Smooth muscle cell (in vitro differentiated cells): ENCODE results near the gene SH3GLB1. TPM values are rescaled to one million over a fixed set of nuclear protein-coding genes. Genes with fewer than 3 reads are reported as not detected.

Experiments
- DNase-seq: peaks from one replicate; lab custom pipeline; 2025; ENCODE audit not compliant: unreplicated experiment; lab: John Stamatoyannopoulos, UW
- H2AFZ ChIP-seq: fragments of 200-600 bp; sonication (generic); 2 replicates; pipeline ENCODE4 v1.6.0; 2016; ENCODE audit warnings: antibody characterized with exemption, low read depth, mild to moderate bottlenecking
- H3F3A ChIP-seq: fragments of 200-600 bp; sonication (generic); 2 replicates; pipeline ENCODE4 v1.6.0; 2017; ENCODE audit warnings: antibody characterized with exemption, low read depth
- H3K27ac ChIP-seq: fragments of 200-600 bp; sonication (generic); 2 replicates; pipeline ENCODE4 v1.5.1; 2016; ENCODE audit warnings: low read depth, mild to moderate bottlenecking
- H3K27me3 ChIP-seq: fragments of 200-600 bp; sonication (generic); 2 replicates; pipeline ENCODE4 v1.6.1; 2016; ENCODE audit warnings: low read depth, mild to moderate bottlenecking
- H3K36me3 ChIP-seq: fragments of 200-600 bp; sonication (generic); 2 replicates; pipeline ENCODE4 v1.5.1; 2016; ENCODE audit warnings: low read depth
- H3K4me1 ChIP-seq: fragments of 200-600 bp; sonication (generic); 2 replicates; pipeline ENCODE4 v1.5.1; 2016; ENCODE audit warnings: low read depth
- H3K4me2 ChIP-seq: fragments of 200-600 bp; sonication (generic); 2 replicates; pipeline ENCODE4 v1.6.0; 2016; ENCODE audit warnings: mild to moderate bottlenecking
- H3K4me3 ChIP-seq: fragments of 200-600 bp; sonication (generic); 2 replicates; pipeline ENCODE4 v1.5.1; 2016; ENCODE audit warnings: mild to moderate bottlenecking
- H3K79me2 ChIP-seq: fragments of 200-600 bp; sonication (generic); 2 replicates; pipeline ENCODE4 v1.6.0; 2016; ENCODE audit warnings: low read depth, mild to moderate bottlenecking
- H3K9ac ChIP-seq: fragments of 200-600 bp; sonication (generic); 2 replicates; pipeline ENCODE4 v1.6.0; 2016; ENCODE audit warnings: low read depth
- H3K9me3 ChIP-seq: fragments of 200-600 bp; sonication (generic); replicated peaks from 2 replicates; pipeline ENCODE4 v1.5.1; 2016; ENCODE audit warnings: low read depth
- H4K20me1 ChIP-seq: fragments of 200-600 bp; sonication (generic); 2 replicates; pipeline ENCODE4 v1.6.0; 2016; ENCODE audit warnings: low read depth
- WGBS: methylation state at CpG from one replicate; pipeline ENCODE4 v1.1.7; 2016; ENCODE audit warnings: low lambda C conversion rate; 5-methylcytosine and 5-hydroxymethylcytosine counted together
- polyA plus RNA-seq: library from polyadenylated mRNA; unstranded; fragments of >200 nt; fragmentation: Nextera tagmentation; extraction: Ambion mirVana; gene quantifications from 2 replicates; pipeline ENCODE4 v1.2.1, GENCODE V29; 2016
- total RNA-seq: library from RNA; depleted of rRNA; stranded (reverse); fragments of >200 nt; gene quantifications from 2 replicates; pipeline ENCODE4 v1.2.3, GENCODE V29; 2014
- TF ChIP-seq, protein P1 (sequence below): fragments of 200-600 bp; sonication (generic); IDR thresholded peaks from 2 replicates; pipeline ENCODE4 v1.5.1; 2017; ENCODE audit warnings: borderline replicate concordance, mild to moderate bottlenecking, antibody characterized with exemption; ENCODE audit not compliant: insufficient read depth, poor library complexity, severe bottlenecking

The SH3GLB1 gene
- total and polyA plus RNA-seq, 2 experiments from 2014 or later = 69.0 to 86.8 TPM

DNA sequence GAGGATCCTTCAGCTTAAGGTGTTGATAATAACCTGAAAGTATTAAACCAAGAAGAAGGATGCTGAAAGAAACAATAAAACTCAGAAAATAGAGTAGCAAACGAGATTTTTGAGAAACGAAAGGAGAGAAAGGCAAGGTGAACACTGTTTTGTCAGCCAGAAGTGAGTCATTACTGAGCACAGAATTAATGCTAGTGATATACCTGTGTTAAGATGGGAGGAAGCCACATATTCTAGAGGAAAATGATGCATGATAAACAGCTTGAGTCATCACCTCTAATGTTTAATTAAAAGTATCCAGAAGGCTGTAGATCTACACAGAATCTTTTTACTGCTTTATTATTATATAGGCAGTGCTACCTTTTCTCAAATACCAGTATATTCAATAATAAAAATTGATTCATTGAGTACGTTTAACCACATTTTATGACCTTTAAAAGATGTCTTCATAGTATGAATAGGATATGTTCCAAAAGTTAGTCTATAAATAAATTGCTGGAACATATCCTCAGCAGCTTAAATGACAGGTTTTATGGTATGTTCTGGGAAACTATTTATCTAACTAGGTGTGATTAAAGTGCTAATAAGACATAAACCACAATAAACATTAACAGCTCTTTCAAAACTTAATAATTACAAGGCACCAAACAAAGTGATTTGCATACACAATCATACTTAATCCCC lies 10.3 kb downstream of the SH3GLB1 start:
- no peaks in the 10 kb centered on the region for H3K27me3 ChIP-seq
- H3K4me1 ChIP-seq = peaks cover 24% of the 10 kb centered on the region
- TF ChIP-seq, protein P1, sequence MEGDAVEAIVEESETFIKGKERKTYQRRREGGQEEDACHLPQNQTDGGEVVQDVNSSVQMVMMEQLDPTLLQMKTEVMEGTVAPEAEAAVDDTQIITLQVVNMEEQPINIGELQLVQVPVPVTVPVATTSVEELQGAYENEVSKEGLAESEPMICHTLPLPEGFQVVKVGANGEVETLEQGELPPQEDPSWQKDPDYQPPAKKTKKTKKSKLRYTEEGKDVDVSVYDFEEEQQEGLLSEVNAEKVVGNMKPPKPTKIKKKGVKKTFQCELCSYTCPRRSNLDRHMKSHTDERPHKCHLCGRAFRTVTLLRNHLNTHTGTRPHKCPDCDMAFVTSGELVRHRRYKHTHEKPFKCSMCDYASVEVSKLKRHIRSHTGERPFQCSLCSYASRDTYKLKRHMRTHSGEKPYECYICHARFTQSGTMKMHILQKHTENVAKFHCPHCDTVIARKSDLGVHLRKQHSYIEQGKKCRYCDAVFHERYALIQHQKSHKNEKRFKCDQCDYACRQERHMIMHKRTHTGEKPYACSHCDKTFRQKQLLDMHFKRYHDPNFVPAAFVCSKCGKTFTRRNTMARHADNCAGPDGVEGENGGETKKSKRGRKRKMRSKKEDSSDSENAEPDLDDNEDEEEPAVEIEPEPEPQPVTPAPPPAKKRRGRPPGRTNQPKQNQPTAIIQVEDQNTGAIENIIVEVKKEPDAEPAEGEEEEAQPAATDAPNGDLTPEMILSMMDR = no peak
- no peak for DNase-seq
- no peak overlapping the region for H2AFZ ChIP-seq
- WGBS = 79% methylated on average over 3 of the region's 3 CpGs
- H3K4me3 ChIP-seq = no peak overlapping the region
- peaks cover 99% of the 10 kb centered on the region for H3K79me2 ChIP-seq
- peak overlapping the region; percentile 58 for H3K27ac ChIP-seq
- no peak overlapping the region for H3K9ac ChIP-seq
- H3F3A ChIP-seq = no peaks in the 10 kb centered on the region
- peaks cover 19% of the 10 kb centered on the region for H3K36me3 ChIP-seq
- H3K4me2 ChIP-seq = peak overlapping the region; percentile 46
- no peaks in the 10 kb centered on the region for H3K9me3 ChIP-seq
- H4K20me1 ChIP-seq = peaks cover 100% of the 10 kb centered on the region

DNA sequence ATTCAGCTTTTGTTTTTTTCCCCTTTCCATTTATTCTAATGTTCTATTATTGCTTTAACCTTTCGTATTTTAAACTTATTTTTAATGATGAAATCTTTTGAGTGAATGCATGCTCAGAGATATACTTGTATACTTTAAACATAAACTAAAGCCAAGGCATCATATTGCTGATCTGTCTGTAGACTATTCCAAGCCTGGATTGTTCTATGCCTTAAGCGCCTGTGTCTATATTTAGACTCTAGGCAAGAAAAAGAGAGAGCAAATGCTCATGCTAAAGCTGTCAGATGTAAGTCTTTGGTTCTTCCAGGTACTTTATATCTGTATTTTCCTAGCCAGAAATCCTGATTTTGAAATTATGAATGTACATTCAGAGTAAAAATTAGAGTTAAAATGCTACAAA lies 14.4 kb downstream of the SH3GLB1 start:
- Histone ChIP-seq H2AFZ (no peak overlapping the region), H3K4me1 (peaks cover 3% of the 10 kb centered on the region), H3K27me3 (no peaks in the 10 kb centered on the region), H3K9me3 (no peaks in the 10 kb centered on the region), H3K4me2 (no peak overlapping the region), H3K79me2 (peaks cover 89% of the 10 kb centered on the region), H3K36me3 (peaks cover 31% of the 10 kb centered on the region), H3K9ac (no peak overlapping the region), H4K20me1 (peaks cover 100% of the 10 kb centered on the region), H3K27ac (no peak overlapping the region), H3F3A (no peaks in the 10 kb centered on the region), H3K4me3 (no peak overlapping the region)
- 94% methylated on average over 2 of the region's 2 CpGs for WGBS
- DNase-seq = no peak
- TF ChIP-seq, protein P1 = no peak

DNA sequence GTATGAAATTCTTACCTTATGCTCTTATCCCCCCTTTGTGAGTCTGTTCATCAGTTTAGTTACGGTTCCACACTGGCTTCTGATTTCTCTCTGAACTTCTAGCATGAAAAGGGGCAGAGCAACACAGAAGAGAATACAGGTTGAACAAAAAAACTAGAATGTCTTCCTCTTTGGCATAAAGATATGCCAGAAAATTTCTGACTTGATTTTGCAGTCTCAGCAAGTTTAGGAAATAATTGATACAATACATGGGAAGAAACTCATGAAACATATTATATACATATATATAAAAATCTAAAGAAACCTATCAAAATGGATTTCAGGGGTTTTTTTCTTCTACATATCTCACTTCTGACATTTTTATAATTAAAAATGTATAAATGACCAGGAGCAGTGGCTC lies 27.0 kb downstream of the SH3GLB1 start:
- H3K9me3 ChIP-seq = no peaks in the 10 kb centered on the region
- H3K27ac ChIP-seq = no peak overlapping the region
- DNase-seq = no peak
- H3K4me1 ChIP-seq = no peaks in the 10 kb centered on the region
- TF ChIP-seq, protein P1 = no peak
- H3K27me3 ChIP-seq = no peaks in the 10 kb centered on the region
- no peak overlapping the region for H3K4me3 ChIP-seq
- peaks cover 4% of the 10 kb centered on the region for H3F3A ChIP-seq
- no peak overlapping the region for H3K4me2 ChIP-seq
- peaks cover 9% of the 10 kb centered on the region for H3K79me2 ChIP-seq
- peaks cover 76% of the 10 kb centered on the region for H4K20me1 ChIP-seq
- no peak overlapping the region for H2AFZ ChIP-seq
- peaks cover 38% of the 10 kb centered on the region for H3K36me3 ChIP-seq
- WGBS = 100% methylated on average over 1 of the region's 1 CpG
- H3K9ac ChIP-seq = no peak overlapping the region

DNA sequence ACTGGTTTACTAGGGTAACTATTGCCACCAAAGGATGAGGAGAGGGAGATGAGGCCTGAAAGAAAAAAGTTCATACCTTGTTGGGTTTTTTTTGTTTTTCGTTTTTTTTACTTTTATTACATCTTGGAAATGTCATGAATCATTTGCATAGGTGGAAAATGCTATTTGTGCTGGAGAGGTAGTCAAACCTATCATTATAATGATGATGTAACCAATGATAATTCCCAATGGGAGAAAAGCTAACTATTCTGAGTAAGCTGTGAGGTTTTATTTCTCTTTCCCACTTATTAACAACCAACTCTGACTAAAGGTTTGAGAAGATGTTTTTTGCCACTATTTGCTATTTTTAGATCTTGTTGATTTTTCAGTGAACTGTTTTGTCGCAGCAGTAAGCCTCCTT lies 29.0 kb downstream of the SH3GLB1 start:
- Histone ChIP-seq H3K36me3 (peaks cover 42% of the 10 kb centered on the region), H2AFZ (no peak overlapping the region), H3K4me1 (no peaks in the 10 kb centered on the region), H3K9me3 (no peaks in the 10 kb centered on the region), H3K27ac (peak overlapping the region; percentile 5), H3K27me3 (no peaks in the 10 kb centered on the region), H3K4me3 (no peak overlapping the region), H4K20me1 (peaks cover 65% of the 10 kb centered on the region), H3K79me2 (peaks cover 4% of the 10 kb centered on the region), H3F3A (peaks cover 9% of the 10 kb centered on the region), H3K9ac (no peak overlapping the region), H3K4me2 (no peak overlapping the region)
- 6% methylated on average over 2 of the region's 2 CpGs for WGBS
- no peak for DNase-seq
- TF ChIP-seq, protein P1 = no peak
